IPS DF 6.9 (cell line): ENCODE measurements around the gene ARHGAP24.

Experiments
- DNase-seq: peaks from one replicate; pipeline ENCODE4 v3.0.0-alpha.2; 2013; ENCODE audit warnings: low read depth, low spot score
- H3K27ac ChIP-seq: one replicate; pipeline ENCODE4 v1.5.1; 2013; ENCODE audit warnings: low read length, control low read depth
- H3K27me3 ChIP-seq: 2 replicates; pipeline ENCODE4 v1.6.1; 2013; ENCODE audit warnings: mild to moderate bottlenecking, low read length; ENCODE audit not compliant: control insufficient read depth, insufficient read depth
- H3K36me3 ChIP-seq: 2 replicates; pipeline ENCODE4 v1.6.1; 2013; ENCODE audit warnings: low read length; ENCODE audit not compliant: control insufficient read depth, insufficient read depth
- H3K4me1 ChIP-seq: 2 replicates; pipeline ENCODE4 v1.6.1; 2013; ENCODE audit warnings: low read length; ENCODE audit not compliant: control insufficient read depth, insufficient read depth
- H3K4me3 ChIP-seq: 2 replicates; pipeline ENCODE4 v1.5.1; 2013; ENCODE audit warnings: mild to moderate bottlenecking, low read length
- H3K9me3 ChIP-seq: 2 replicates; pipeline ENCODE4 v1.6.1; 2013; ENCODE audit warnings: low read length, inconsistent platforms; ENCODE audit not compliant: control insufficient read depth, insufficient read depth
- WGBS: extraction: QIAGEN DNeasy Blood & Tissue Kit; methylation state at CpG from one replicate; pipeline ENCODE4 v1.1.7; 2013; ENCODE audit warnings: mixed read lengths, missing lambda C conversion rate; ENCODE audit not compliant: insufficient read length, insufficient coverage; 5-methylcytosine and 5-hydroxymethylcytosine counted together

The ARHGAP24 gene

DNA sequence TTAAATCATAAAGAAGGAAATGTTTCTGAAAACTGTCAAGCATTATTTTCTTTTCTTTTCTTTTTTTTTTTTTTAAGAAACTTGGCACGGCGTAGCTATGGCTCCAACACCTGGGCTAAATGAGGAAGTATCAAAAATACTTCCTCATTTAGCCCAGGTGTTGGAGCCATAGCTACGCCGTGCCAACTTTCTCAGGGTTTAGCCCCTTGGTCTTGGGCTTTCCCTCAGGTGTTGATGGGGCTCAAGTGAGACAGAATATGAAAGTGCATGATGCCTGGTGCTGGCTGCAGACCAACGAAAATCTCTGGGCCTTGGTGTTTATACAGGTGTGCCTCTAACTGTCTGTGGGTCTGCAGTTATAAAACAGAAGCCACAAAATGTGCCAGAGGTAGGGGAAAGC is 132.7 kb downstream of the ARHGAP24 start:
- H3K9me3 ChIP-seq, result no peaks in the 10 kb centered on the region
- no peaks in the 10 kb centered on the region for H3K4me1 ChIP-seq
- DNase-seq, result no peak
- H3K27me3 ChIP-seq, result no peaks in the 10 kb centered on the region
- H3K27ac ChIP-seq, result no peak overlapping the region
- no peaks in the 10 kb centered on the region for H3K36me3 ChIP-seq
- no peak overlapping the region for H3K4me3 ChIP-seq
- no CpG with 5 or more reads among the region's 5 CpGs for WGBS

- H3K27me3 ChIP-seq, result no peaks in the 10 kb centered on the region
- DNase-seq, result no peak
- H3K9me3 ChIP-seq, result no peaks in the 10 kb centered on the region
- H3K4me1 ChIP-seq, result no peaks in the 10 kb centered on the region
- no CpG with 5 or more reads among the region's 2 CpGs for WGBS
- H3K27ac ChIP-seq, result no peak overlapping the region
- no peak overlapping the region for H3K4me3 ChIP-seq
- H3K36me3 ChIP-seq, result no peaks in the 10 kb centered on the region
Measured at GRCh38 chr4:85610450-85610849, 135.5 kb downstream of the ARHGAP24 start.

GRCh38 chr4:85611661-85612060 is 136.7 kb downstream of the ARHGAP24 start:
- Histone ChIP-seq H3K27ac (no peak overlapping the region), H3K36me3 (no peaks in the 10 kb centered on the region), H3K4me3 (no peak overlapping the region), H3K4me1 (no peaks in the 10 kb centered on the region), H3K9me3 (no peaks in the 10 kb centered on the region), H3K27me3 (no peaks in the 10 kb centered on the region)
- no peak for DNase-seq

- no peaks in the 10 kb centered on the region for H3K9me3 ChIP-seq
- H3K4me1 ChIP-seq, result no peaks in the 10 kb centered on the region
- WGBS, result no CpG with 5 or more reads among the region's 1 CpG
- H3K36me3 ChIP-seq, result no peaks in the 10 kb centered on the region
- H3K27me3 ChIP-seq, result no peaks in the 10 kb centered on the region
- H3K27ac ChIP-seq, result no peak overlapping the region
- no peak for DNase-seq
- no peak overlapping the region for H3K4me3 ChIP-seq
Measured at GRCh38 chr4:85613901-85614300, 139.0 kb downstream of the ARHGAP24 start.

- no peak overlapping the region for H3K4me3 ChIP-seq
- DNase-seq, result no peak
- WGBS, result no CpG with 5 or more reads among the region's 2 CpGs
- H3K27me3 ChIP-seq, result no peaks in the 10 kb centered on the region
- H3K9me3 ChIP-seq, result no peaks in the 10 kb centered on the region
- no peaks in the 10 kb centered on the region for H3K36me3 ChIP-seq
- H3K27ac ChIP-seq, result no peak overlapping the region
- H3K4me1 ChIP-seq, result no peaks in the 10 kb centered on the region
Measured at GRCh38 chr4:85615952-85616351, 141.0 kb downstream of the ARHGAP24 start.

GRCh38 chr4:85617202-85617601 is 142.3 kb downstream of the ARHGAP24 start:
- Histone ChIP-seq H3K36me3 (no peaks in the 10 kb centered on the region), H3K27me3 (no peaks in the 10 kb centered on the region), H3K9me3 (no peaks in the 10 kb centered on the region), H3K4me3 (no peak overlapping the region), H3K27ac (no peak overlapping the region), H3K4me1 (no peaks in the 10 kb centered on the region)
- no peak for DNase-seq
- no CpG with 5 or more reads among the region's 3 CpGs for WGBS

- Histone ChIP-seq H3K4me1 (no peaks in the 10 kb centered on the region), H3K9me3 (no peaks in the 10 kb centered on the region), H3K27me3 (no peaks in the 10 kb centered on the region), H3K27ac (no peak overlapping the region), H3K36me3 (no peaks in the 10 kb centered on the region), H3K4me3 (no peak overlapping the region)
- DNase-seq, result no peak
Measured at GRCh38 chr4:85632981-85633380, 158.0 kb downstream of the ARHGAP24 start.

GRCh38 chr4:85637778-85638177 is 162.8 kb downstream of the ARHGAP24 start:
- Histone ChIP-seq H3K27me3 (no peaks in the 10 kb centered on the region), H3K27ac (no peak overlapping the region), H3K9me3 (no peaks in the 10 kb centered on the region), H3K4me3 (no peak overlapping the region), H3K36me3 (no peaks in the 10 kb centered on the region), H3K4me1 (no peaks in the 10 kb centered on the region)
- no peak for DNase-seq
- no CpG with 5 or more reads among the region's 2 CpGs for WGBS

- Histone ChIP-seq H3K9me3 (no peaks in the 10 kb centered on the region), H3K36me3 (no peaks in the 10 kb centered on the region), H3K4me3 (no peak overlapping the region), H3K27ac (no peak overlapping the region), H3K27me3 (no peaks in the 10 kb centered on the region), H3K4me1 (no peaks in the 10 kb centered on the region)
- no peak for DNase-seq
- WGBS, result 100% methylated on average over 1 of the region's 4 CpGs
Measured at GRCh38 chr4:85639946-85640345, 165.0 kb downstream of the ARHGAP24 start.

GRCh38 chr4:85642356-85643100 is 167.6 kb downstream of the ARHGAP24 start:
- no peak for DNase-seq
- Histone ChIP-seq H3K27me3 (no peaks in the 10 kb centered on the region), H3K36me3 (no peaks in the 10 kb centered on the region), H3K27ac (no peak overlapping the region), H3K4me1 (no peaks in the 10 kb centered on the region), H3K4me3 (no peak overlapping the region), H3K9me3 (no peaks in the 10 kb centered on the region)
- WGBS, result no CpG with 5 or more reads among the region's 7 CpGs

- Histone ChIP-seq H3K4me1 (no peaks in the 10 kb centered on the region), H3K9me3 (no peaks in the 10 kb centered on the region), H3K36me3 (no peaks in the 10 kb centered on the region), H3K27ac (no peak overlapping the region), H3K4me3 (no peak overlapping the region), H3K27me3 (no peaks in the 10 kb centered on the region)
- no CpG with 5 or more reads among the region's 2 CpGs for WGBS
- no peak for DNase-seq
Measured at GRCh38 chr4:85644061-85644460, 169.1 kb downstream of the ARHGAP24 start.
